Right renal cortex interstitium (tissue), 3 donors: ENCODE results near the gene F7. TPM values are rescaled to one million over a fixed set of nuclear protein-coding genes. Genes with fewer than 3 reads are reported as not detected.

Experiments used
- DNase-seq, 3 donors: peaks; one replicate each; pipeline ENCODE4 v3.0.0-alpha.2; 2013; ENCODE audit warnings: low read depth in 3 of 3, low spot score in 2 of 3
- polyA plus RNA-seq, 3 donors: library from polyadenylated mRNA; unstranded; fragments of 120-200 nt; gene quantifications; one replicate each; pipeline ENCODE4 v1.2.1, GENCODE V29; 2013; ENCODE audit not compliant: insufficient read length in 3 of 3

Gene F7
- polyA plus RNA-seq, 3 donors = 2.6 to 4.5 (median 3.2) TPM

GRCh38 chr13:113086031-113086750 is 19.4 kb upstream of the F7 start:
- DNase-seq = no peak

GRCh38 chr13:113086991-113087922 is 18.3 kb upstream of the F7 start:
- no peak for DNase-seq

GRCh38 chr13:113087923-113088690 is 17.5 kb upstream of the F7 start:
- DNase-seq = no peak

- no peak for DNase-seq
Observed at GRCh38 chr13:113088691-113089020, 16.9 kb upstream of the F7 start.

- DNase-seq = no peak
Observed at GRCh38 chr13:113089693-113090414, 15.7 kb upstream of the F7 start.

GRCh38 chr13:113090415-113090770 is 15.2 kb upstream of the F7 start:
- no peak for DNase-seq

- DNase-seq = no peak
Observed at GRCh38 chr13:113090806-113091205, 14.8 kb upstream of the F7 start.

- DNase-seq = no peak
Observed at GRCh38 chr13:113091211-113091771, 14.3 kb upstream of the F7 start.

- no peak for DNase-seq
Observed at GRCh38 chr13:113091891-113092775, 13.5 kb upstream of the F7 start.

GRCh38 chr13:113092776-113093579 is 12.6 kb upstream of the F7 start:
- DNase-seq = no peak

GRCh38 chr13:113093580-113094409 is 11.8 kb upstream of the F7 start:
- no peak for DNase-seq

GRCh38 chr13:113094410-113094800 is 11.2 kb upstream of the F7 start:
- DNase-seq = no peak

GRCh38 chr13:113095146-113096051 is 10.2 kb upstream of the F7 start:
- no peak for DNase-seq

- DNase-seq = no peak
Observed at GRCh38 chr13:113096052-113096744, 9.4 kb upstream of the F7 start.

- no peak for DNase-seq
Observed at GRCh38 chr13:113096745-113097305, 8.8 kb upstream of the F7 start.

GRCh38 chr13:113097651-113098050 is 7.9 kb upstream of the F7 start:
- DNase-seq = no peak
